ENCODE results near the gene PGAM5.
A peak's percentile ranks its signal among the peaks of the same experiment; 100 is the strongest.
"Not testable (repeated sequence)": the region's sequence is repeated elsewhere in the genome, so short reads cannot be mapped to it uniquely, and the experiment has no call there.

The PGAM5 gene

GRCh38 chr12:132687211-132688164 is 23.2 kb upstream of the PGAM5 start, which contains the start of the genes POLE and PXMP2:
POLE (minus strand) TSS chr12:132687342; CDS start chr12:132687315, 27 bp downstream.
PXMP2 (plus strand) TSS chr12:132687587; CDS start chr12:132687671, 84 bp downstream.
- peak within 1 kb of the TSS; percentile 68 for H3K4me3 ChIP-seq (ENCODE audit: low read depth, low read length)

GRCh38 chr12:132689227-132689626 is 21.4 kb upstream of the PGAM5 start:
- no peak for DNase-seq (ENCODE audit: low read depth)
- H3K4me3 ChIP-seq (ENCODE audit: low read depth, low read length) = peak overlapping the region; percentile 35

More at GRCh38 chr12:132687211-132688164, 23.2 kb upstream of the PGAM5 start, which contains the start of the genes POLE and PXMP2:
- peak; percentile 80 for DNase-seq (ENCODE audit: low read depth)

GRCh38 chr12:132690112-132690511 is 20.5 kb upstream of the PGAM5 start:
- DNase-seq (ENCODE audit: low read depth) = no peak
- no peak overlapping the region for H3K4me3 ChIP-seq (ENCODE audit: low read depth, low read length)

- not testable (repeated sequence) for DNase-seq (ENCODE audit: low read depth)
Observed at GRCh38 chr12:132692030-132692429, 18.6 kb upstream of the PGAM5 start.

GRCh38 chr12:132694888-132695287 is 15.8 kb upstream of the PGAM5 start:
- not testable (repeated sequence) for DNase-seq (ENCODE audit: low read depth); H3K4me3 ChIP-seq (ENCODE audit: low read depth, low read length)

More at GRCh38 chr12:132692030-132692429, 18.6 kb upstream of the PGAM5 start:
- H3K4me3 ChIP-seq (ENCODE audit: low read depth, low read length) = not testable (repeated sequence)

GRCh38 chr12:132695431-132695830 is 15.2 kb upstream of the PGAM5 start:
- DNase-seq (ENCODE audit: low read depth) = no peak

GRCh38 chr12:132698341-132698740 is 12.3 kb upstream of the PGAM5 start:
- no peak for DNase-seq (ENCODE audit: low read depth)
- no peak overlapping the region for H3K4me3 ChIP-seq (ENCODE audit: low read depth, low read length)

More at GRCh38 chr12:132695431-132695830, 15.2 kb upstream of the PGAM5 start:
- no peak overlapping the region for H3K4me3 ChIP-seq (ENCODE audit: low read depth, low read length)

- no peak for DNase-seq (ENCODE audit: low read depth)
- no peak overlapping the region for H3K4me3 ChIP-seq (ENCODE audit: low read depth, low read length)
Observed at GRCh38 chr12:132700212-132700822, 10.3 kb upstream of the PGAM5 start.

GRCh38 chr12:132702640-132703039 is 8.0 kb upstream of the PGAM5 start:
- no peak overlapping the region for H3K4me3 ChIP-seq (ENCODE audit: low read depth, low read length)
- DNase-seq (ENCODE audit: low read depth) = no peak

GRCh38 chr12:132703641-132704040 is 7.0 kb upstream of the PGAM5 start:
- DNase-seq (ENCODE audit: low read depth) = no peak
- H3K4me3 ChIP-seq (ENCODE audit: low read depth, low read length) = no peak overlapping the region

- no peak for DNase-seq (ENCODE audit: low read depth)
- no peak overlapping the region for H3K4me3 ChIP-seq (ENCODE audit: low read depth, low read length)
Observed at GRCh38 chr12:132707241-132707640, 3.4 kb upstream of the PGAM5 start.

GRCh38 chr12:132708150-132708549 is 2.5 kb upstream of the PGAM5 start:
- H3K4me3 ChIP-seq (ENCODE audit: low read depth, low read length) = no peak overlapping the region
- no peak for DNase-seq (ENCODE audit: low read depth)

- DNase-seq (ENCODE audit: low read depth) = no peak
- peak overlapping the region; percentile 65 for H3K4me3 ChIP-seq (ENCODE audit: low read depth, low read length)
Observed at GRCh38 chr12:132710043-132710404, 618 bp upstream of the PGAM5 start.

- peak overlapping the region; percentile 65 for H3K4me3 ChIP-seq (ENCODE audit: low read depth, low read length)
Observed at GRCh38 chr12:132711080-132711843, 620 bp downstream of the PGAM5 start.

GRCh38 chr12:132713123-132713522 is 2.5 kb downstream of the PGAM5 start:
- no peak for DNase-seq (ENCODE audit: low read depth)
- no peak overlapping the region for H3K4me3 ChIP-seq (ENCODE audit: low read depth, low read length)

More at GRCh38 chr12:132711080-132711843, 620 bp downstream of the PGAM5 start:
- no peak for DNase-seq (ENCODE audit: low read depth)

- no peak for DNase-seq (ENCODE audit: low read depth)
- H3K4me3 ChIP-seq (ENCODE audit: low read depth, low read length) = no peak overlapping the region
Observed at GRCh38 chr12:132715874-132716273, 5.2 kb downstream of the PGAM5 start.

- H3K4me3 ChIP-seq (ENCODE audit: low read depth, low read length) = no peak overlapping the region
- no peak for DNase-seq (ENCODE audit: low read depth)
Observed at GRCh38 chr12:132716356-132716755, 5.7 kb downstream of the PGAM5 start.

- no peak for DNase-seq (ENCODE audit: low read depth)
Observed at GRCh38 chr12:132717011-132717410, 6.4 kb downstream of the PGAM5 start.

GRCh38 chr12:132717531-132718387 is 7.1 kb downstream of the PGAM5 start:
- no peak overlapping the region for H3K4me3 ChIP-seq (ENCODE audit: low read depth, low read length)
- no peak for DNase-seq (ENCODE audit: low read depth)

More at GRCh38 chr12:132717011-132717410, 6.4 kb downstream of the PGAM5 start:
- no peak overlapping the region for H3K4me3 ChIP-seq (ENCODE audit: low read depth, low read length)
